ENCODE measurements around the gene MGAT5.

MGAT5 gene

DNA sequence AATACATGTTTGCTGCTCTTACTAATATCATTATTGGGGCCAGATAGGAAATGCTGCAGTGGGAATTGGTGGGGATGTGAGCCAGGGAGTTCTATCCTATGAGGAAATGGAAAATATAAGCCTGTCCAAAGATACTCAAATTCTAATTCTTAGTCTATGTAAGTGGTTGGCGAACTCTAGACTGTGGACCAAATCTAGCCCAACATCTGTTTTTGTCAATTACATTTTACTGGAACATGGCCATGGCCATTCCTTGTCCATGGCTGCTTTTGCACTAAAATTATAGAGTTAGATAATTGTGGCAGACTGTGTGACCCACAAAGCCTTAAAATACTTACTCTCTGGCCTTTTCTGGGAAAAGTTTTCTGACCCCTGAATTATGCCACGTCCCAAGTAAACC, 113.3 kb downstream of the MGAT5 start:
- no peak for DNase-seq (ENCODE audit: low read depth in 3 of 3)

DNA sequence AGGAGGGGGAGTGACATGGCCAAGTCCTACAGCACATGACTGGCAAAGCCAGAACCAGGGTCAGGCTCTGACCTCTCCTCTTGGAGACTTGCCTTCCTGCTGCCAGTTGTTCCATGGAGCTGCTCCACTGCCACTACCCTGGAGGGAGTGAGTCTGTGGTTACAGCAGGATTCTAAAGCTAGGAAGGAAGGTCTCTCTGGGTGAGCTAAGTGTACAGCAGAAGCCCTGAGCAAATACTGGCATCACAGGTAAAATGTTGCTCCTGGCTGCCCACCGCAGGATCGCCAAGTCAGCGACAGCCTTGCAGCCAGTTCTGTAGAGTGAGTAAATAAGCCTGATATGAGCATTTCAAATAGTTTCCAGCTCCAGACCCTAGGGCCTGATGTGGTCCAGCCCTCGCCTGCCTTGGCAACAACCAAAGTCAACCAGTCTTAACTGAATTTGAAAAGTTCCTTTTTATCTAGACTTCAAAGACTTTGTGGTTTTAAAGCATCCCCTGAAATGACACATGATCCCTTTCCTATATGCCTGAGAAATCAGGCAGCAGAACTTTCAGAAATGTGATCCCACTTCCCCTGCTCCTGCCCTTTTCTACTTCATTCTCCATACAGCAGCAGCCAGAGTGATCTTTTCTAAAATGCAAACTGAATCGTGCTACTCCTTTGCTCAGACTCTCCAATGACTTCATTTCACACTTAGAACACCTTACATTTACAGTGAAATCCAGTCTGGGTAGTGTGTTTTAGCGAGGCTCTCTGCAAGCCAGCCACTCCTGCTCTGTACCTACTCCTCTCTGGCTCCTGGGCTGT, 114.3 kb downstream of the MGAT5 start:
- DNase-seq (ENCODE audit: low read depth in 3 of 3) = no peak

DNA sequence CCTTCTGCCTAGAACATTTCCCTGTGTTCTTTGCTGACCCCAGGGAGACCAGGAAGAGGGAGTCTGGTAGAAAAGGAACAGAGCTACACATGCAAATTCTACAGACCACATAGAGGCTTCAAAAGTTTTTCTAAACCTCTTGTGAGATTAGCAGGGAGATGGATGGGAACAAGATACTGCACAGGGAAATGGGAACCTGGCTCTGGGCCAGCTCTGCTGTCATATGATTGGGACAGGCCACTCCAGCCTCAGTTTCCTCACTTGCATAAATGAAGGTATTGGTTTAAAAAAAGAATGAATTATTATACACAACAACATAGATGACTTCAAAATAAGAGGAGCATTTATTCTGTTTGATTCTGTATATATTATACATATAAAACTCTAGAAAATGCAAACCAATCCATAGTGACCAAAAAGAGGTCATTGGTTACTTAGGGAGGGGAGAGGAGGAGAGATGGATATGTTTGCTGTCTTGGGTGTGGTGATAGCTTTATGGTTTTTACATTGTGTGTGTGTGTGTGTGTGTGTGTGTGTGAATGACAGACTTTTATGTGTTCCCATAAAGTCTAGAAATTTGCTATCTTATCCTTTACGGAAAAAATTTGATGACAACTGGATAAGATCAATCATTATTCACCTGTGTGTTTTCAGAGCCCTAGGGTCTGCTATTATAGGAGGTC, 115.5 kb downstream of the MGAT5 start:
- no peak for DNase-seq (ENCODE audit: low read depth in 3 of 3)

DNA sequence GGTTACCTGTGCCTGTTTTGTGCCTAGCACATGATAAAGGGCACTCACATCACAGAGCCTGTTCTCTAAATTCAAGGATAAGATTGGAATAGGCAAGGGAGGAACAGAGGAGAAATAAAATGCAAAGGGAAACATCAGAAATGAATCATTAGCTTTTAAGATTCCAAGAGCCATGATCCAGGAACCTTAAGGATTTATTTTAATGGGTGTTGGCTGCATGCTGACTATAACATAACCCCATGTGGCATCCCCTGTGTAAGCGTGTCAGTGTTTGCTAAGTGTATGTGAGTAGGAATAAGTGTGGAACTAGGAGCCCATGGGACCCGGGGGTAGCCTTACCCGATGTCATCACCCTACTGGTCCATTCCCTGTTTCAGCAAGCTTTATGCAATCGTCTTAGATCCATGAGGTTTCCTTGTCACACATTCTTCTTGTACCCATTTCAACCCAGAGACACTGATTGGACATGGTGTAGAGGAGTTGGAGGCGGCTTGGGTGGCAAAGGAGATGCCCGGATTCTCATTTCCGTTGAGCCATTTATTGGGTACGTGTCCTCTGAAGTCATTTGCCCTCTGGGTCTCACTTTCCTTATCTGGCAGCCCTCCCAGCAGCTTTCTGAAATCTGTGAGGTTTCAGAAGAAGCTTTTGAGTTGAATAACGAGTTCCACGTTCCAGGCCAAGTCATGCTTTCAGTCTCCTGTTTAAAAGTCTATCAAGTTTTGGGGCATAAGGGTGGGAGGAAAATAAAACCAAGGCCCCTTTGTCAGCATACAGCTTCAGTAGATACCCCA, 117.0 kb downstream of the MGAT5 start:
- DNase-seq (ENCODE audit: low read depth in 3 of 3) = no peak

DNA sequence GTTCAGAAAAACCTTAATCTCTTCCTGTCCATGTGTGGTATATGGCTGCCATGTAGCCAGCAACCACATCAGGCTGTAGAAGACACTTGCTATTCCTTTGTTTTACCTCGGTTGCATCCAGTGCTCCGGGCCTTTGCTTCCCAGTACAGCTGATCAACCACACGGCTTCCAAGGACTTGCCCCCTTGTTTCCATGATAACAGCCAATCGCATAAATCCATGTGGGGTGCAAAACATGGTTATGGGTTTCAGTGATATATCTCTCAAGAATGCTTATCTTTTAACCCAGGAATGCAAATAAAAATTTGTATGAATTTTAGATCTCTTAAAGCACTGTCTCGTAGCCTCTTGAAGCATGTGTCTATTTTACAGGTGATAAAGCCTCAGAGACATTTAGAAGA, 118.3 kb downstream of the MGAT5 start:
- no peak for DNase-seq (ENCODE audit: low read depth in 3 of 3)

DNA sequence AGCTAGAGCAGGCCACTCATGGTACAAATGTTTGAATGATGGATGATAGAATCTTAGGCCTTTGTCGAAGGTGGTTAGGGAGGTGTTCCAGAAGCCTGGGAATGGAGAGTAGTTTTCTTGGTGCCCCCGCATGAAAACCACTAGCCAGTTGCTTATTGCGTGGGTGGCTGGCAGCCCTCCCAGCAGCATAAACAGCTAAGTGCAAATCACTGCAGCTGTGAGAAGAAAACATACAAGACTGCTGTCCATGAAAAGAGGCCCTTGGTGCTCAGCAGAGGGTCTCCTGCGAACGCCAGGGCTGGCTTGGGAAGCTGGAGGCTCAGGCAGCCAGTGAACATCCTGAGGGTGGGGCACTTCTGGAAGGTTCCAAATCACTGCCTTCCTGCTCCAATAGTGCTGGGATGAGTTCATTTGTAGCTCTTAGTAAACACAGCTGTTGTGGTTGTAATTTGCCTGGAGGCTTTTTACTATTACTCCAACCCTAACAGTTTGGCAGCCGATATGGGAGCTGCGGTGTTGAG, 118.8 kb downstream of the MGAT5 start:
- no peak for DNase-seq (ENCODE audit: low read depth in 3 of 3)

DNA sequence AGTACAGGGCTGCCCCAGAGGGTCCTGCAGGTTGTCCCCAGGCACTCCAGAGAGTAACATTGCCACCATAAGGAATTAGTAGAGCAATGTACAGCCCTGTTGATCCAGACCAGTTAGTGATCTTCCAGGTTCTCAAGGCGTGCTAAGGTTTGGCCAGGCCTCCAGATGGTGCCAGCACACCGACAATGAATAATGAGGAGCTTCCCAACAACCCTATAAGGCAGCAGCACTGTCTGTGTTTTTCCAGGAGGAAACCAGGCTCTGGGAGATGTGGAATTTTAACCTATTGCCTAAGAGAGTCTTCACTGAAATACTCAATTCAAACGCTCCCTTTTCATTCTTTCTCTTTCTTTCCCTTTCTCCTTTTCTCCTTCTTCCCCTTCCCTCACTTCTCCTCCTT, 122.1 kb downstream of the MGAT5 start:
- no peak for DNase-seq (ENCODE audit: low read depth in 3 of 3)

DNA sequence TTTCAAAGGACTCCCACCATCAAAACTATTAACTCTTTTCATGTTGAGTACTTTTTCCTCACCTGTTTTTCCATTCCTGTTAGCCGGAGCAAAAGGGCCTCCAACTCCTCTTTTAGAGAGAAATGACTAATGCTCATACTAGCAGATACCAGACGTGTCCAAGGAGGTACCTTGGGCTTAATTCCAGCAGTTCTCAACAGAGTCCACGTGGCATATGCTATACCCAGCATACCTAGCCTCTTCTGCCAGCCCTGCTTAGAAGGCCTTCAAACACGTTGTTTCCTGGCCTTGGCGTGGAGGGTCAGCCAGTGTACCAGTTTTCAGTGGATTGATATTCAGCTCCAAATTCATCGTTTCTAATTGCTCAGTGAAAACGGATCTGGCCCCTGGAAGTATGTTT, 123.9 kb downstream of the MGAT5 start:
- DNase-seq (ENCODE audit: low read depth in 3 of 3) = no peak

DNA sequence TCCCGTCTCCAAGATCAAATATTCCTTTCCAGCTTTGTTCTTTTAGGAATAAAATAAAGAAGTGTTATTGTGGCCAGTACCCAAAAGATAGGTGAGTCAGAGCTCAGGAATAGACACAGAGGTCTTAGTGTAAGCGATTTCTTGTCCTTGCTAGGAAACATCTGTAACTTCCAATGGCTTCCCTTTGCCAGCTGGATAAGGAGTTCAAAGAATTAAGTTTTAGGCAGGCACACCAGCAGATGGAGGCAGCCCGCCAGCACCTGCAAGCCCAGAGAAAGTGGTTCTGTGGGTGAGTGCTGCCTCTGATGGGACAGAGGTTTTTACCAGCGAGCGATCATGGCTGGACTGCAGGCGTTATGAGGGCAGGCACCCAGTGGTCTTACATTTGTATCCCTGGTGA, 125.4 kb downstream of the MGAT5 start:
- no peak for DNase-seq (ENCODE audit: low read depth in 3 of 3)

DNA sequence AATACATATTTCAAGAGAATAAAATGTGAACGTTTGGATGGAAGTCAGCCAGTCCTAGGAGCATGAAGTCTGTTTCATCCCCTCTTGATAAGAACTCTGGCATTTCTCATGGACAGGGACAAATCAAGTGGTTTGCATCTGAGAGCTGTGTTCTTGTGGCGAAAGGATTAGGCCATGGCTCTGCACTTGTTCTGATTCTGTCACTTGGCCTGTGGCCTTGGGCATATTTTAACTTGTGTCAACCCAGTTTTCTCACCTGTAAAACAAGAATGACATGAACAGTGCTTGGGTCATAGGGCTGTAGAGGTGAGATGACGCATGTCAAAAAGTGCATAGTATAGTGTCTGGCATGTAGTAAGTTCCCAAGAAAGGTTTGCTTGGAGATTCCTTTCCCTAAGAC, 125.8 kb downstream of the MGAT5 start:
- no peak for DNase-seq (ENCODE audit: low read depth in 3 of 3)

DNA sequence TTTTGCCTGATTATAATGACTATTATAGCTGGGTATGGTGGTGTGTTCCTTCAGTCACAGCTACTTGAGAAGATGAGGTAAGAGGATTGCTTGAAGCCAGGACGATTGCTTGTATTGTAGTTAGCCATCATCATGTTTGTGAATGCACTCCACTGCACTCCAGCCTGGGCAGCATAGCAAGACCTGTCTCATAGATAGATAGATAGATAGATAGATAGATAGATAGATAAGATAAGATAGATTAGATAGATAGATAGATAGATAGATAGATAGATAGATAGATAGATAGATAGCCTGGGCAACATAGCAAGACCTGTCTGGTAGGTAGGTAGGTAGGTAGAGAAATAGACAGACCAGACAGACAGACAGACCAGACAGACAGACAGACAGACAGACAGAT, 127.3 kb downstream of the MGAT5 start:
- DNase-seq (ENCODE audit: low read depth in 3 of 3) = no peak

DNA sequence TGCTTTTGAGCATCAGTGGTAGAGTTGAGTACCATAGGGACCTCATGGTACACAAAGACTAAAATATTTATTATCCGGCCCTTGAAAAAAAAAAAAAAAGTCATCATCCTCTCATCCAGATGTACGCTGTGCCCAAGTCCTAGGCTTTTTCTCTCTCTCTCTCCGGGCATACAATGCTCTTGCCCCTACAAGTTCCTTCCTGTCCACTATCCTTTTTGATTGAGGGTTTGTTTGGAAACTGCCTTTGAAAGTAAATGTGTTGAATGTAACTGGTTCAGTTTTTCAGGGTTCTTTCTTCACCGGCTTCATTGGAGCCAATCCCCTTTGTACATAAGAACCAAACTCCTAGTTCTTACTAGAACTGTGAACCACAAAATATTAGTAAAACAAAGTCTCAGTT, 130.3 kb downstream of the MGAT5 start:
- no peak for DNase-seq (ENCODE audit: low read depth in 3 of 3)

DNA sequence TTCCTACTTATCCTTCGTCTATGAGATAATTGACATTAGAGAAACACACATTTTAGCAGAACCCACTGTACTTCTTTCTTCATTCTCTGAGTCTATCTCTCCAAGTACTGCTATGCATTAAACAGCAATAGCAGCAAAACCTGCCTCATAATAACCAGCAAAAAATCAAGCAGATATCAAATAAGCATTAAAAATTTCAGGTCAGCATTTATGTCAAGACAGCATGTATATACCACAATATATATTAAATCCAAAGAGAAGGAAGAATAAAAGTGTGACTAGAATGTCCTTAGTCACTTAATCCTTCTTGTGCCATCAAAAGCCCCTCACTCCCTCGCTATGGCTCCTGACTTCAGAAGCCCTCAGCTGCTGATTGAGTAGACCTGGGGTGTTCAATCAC, 131.3 kb downstream of the MGAT5 start:
- DNase-seq (ENCODE audit: low read depth in 3 of 3) = no peak

DNA sequence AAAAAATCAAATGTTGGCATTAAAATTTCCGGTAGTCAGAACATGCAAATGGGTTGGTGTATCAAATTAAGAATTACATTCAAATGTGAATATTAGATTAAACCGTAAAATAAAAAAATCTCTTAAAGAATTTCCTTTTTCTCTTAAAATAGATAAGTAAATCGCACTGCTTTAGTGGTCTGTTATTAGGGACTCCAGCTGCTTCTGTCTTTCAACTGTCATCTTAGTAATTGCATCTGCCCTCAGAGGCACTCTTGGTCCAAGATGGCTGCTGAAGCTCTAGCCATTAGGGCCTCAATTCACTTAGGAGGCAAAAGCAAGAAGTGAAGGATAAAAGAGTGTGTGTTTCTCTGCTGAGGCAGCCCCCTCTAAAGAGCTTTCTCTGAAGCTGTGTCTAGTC, 132.4 kb downstream of the MGAT5 start:
- no peak for DNase-seq (ENCODE audit: low read depth in 3 of 3)

DNA sequence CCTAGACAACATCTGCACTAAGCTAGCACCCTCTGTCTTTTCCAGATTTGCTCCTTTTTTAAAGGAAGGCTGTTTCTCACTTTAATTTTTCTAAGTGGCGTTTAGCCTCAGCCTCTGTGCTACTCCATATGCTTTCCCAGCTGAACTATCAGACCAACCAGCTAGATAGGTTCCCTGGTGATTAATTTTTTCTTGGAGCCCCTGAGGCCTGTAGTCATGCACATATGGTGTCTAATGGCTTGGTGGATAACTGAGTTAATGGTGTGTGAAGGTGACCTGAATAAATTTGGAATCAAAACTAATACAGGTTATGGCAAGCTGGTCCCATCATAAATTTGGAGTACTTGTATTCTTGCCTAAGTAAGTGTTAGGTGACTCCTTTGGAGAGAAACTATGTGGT, 135.5 kb downstream of the MGAT5 start:
- DNase-seq (ENCODE audit: low read depth in 3 of 3) = no peak

DNA sequence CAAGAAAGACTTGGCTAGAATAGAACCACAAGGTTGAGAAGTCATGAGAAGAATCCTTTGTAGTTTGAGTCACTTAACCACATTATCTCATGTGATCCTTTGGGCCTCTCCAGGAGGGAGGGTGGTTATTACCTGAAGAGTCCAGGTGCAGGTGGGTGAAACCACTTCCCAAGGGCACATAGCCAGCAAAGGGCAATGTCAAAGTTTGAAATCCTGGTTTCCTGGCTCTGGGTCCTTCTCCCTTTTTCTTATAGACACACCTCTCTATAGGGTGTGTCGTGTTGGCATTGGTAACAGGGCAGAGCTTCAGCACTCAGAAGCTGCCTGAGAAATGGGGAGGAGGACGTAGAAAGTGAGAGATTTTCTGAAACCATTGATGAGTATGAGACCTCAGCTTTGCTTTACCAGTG, 137.9 kb downstream of the MGAT5 start:
- DNase-seq (ENCODE audit: low read depth in 3 of 3) = no peak

DNA sequence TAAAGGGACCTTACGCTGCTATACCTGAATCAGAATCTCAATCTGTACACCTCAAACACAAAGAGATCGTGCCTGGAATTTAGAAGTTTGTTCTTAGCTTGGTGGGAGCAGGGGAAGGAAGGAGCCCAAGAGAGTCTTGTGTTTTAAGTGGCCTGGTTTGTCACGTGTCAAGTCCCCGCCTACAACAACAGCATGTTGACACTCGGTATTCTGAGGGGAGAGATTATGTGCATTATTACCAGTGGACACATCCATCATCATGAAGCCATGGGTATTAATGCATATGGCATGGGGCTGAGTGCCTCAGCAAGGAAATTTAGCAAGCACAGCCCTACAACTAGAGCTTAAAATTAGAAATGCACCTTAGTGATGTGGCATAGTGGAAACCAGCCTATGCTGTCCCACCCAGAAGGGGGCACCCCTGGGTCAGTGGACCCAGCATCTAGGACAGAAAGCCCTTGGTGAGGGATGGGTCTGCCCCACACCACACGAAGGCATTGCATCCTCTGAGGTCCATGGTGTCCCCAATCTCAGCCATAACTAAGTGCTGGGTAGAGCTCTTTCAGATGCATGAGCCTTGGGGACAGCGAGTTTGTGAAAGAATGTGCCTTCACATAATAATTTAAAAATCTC, 138.7 kb downstream of the MGAT5 start:
- no peak for DNase-seq (ENCODE audit: low read depth in 3 of 3)

DNA sequence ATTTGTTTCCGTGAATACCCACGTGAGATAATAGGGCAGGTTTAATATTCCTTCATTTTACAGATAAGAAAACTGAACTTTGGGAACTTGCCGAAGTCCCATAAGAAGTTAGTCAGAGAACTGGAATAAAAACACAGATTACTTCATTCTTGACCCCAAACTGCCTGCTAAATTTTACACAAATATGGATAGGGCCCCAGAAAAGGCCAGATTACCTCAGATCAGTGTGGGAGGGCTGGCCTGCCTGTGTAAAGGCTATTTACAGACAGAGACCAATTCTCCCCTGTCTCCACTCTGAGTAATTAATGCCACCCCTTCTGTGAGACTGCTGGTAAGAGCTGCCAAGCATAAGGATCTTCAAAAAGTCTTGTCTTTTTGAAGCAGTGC, 139.2 kb downstream of the MGAT5 start:
- no peak for DNase-seq (ENCODE audit: low read depth in 3 of 3)

DNA sequence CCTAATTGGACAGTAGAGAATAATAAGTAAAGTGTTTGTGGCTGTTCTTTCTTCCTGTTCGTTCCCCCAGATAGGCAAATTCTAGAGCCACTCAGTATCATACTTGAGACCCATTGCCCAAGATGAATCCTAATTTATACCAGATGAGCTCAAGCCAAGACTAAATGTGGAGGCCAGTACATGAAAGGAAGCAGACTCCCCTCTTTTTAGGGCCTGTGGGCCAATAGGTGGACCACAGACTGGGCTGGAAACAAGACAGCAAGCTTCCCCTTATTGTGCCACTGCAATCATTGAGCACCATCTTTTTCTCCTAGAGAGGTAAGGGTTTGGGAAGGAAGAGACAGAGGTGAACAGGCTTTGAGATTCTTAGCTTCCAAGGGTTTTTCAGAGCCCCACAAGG, 141.9 kb downstream of the MGAT5 start:
- no peak for DNase-seq (ENCODE audit: low read depth in 3 of 3)

DNA sequence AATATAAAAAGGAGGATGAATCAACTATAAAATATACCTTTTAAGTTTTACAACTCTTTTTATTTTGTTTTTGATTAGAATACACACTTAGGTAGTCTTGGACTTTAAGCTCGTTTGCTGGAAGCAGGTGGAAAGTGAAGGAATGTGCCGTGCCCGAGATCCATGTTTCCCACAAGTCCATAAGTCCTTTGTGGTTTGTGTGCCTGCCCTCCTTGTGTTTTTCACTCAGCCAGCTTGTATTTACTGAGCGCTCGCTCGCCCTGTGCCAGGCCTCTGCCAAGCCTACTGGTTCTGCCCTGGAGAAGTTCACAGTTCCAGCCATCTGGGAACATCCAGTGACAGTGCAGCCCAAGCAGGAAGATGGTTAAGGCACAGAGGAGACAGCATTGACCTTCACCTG, 142.6 kb downstream of the MGAT5 start:
- DNase-seq (ENCODE audit: low read depth in 3 of 3) = no peak

DNA sequence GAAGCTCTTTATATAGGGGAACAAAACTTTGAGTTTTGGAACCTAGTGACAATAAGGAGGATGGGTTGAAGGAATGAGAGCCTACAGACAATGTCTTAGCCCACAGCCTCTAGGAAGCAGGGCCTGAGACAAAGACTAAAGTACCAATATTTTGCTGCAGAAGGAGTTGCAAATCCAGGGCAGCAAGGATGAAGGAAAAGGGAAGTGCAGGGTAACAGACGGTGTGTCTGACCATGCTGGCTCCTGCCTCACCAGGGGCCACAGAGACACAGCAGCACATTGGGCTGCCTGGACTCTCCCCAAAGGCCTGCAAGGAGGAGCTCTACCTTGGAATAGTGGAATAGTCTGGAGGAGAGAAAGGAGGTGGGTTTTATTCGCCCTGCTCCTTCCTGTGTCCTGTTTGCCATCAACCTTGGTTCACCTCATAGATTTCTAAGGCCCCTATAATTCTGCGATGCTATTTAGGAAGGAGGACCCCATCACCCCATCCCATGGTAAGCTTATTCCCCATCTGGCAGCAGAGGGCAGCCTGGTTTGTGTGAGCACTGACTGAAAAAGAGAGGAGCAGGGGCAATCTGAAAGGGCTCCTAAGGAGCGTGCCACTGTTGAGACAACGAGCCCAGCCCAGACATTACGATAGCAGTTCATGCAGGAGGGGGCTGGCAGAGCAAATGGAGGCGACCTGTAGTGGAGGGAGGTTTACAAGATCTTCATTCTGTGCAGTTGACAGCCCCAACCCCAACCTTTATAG, 143.4 kb downstream of the MGAT5 start:
- DNase-seq (ENCODE audit: low read depth in 3 of 3) = no peak
